Measurements from ENCODE around the gene C9orf78.

The C9orf78 gene

GRCh38 chr9:129835128-129835859 is at the start of gene C9orf78, which contains the start of gene USP20:
Gene C9orf78 (minus strand): TSS chr9:129835275. CDS start chr9:129835221, 54 bp downstream.
Gene USP20 (plus strand): TSS chr9:129835458. CDS start chr9:129852556, 17,098 bp downstream.
- DNase-seq = peak; percentile 93

GRCh38 chr9:129884220-129885017 is 49.3 kb upstream of the C9orf78 start:
- DNase-seq = peak; percentile 75

- DNase-seq = no peak
Measured at GRCh38 chr9:129881547-129882324, 46.7 kb upstream of the C9orf78 start.

GRCh38 chr9:129880654-129881546 is 45.8 kb upstream of the C9orf78 start:
- DNase-seq = no peak

GRCh38 chr9:129879991-129880653 is 45.0 kb upstream of the C9orf78 start:
- no peak for DNase-seq

- no peak for DNase-seq
Measured at GRCh38 chr9:129879103-129879699, 44.1 kb upstream of the C9orf78 start.

- no peak for DNase-seq
Measured at GRCh38 chr9:129878291-129878690, 43.2 kb upstream of the C9orf78 start.

- DNase-seq = no peak
Measured at GRCh38 chr9:129876815-129877214, 41.7 kb upstream of the C9orf78 start.

GRCh38 chr9:129875687-129876395 is 40.8 kb upstream of the C9orf78 start:
- DNase-seq = no peak

GRCh38 chr9:129875181-129875611 is 40.1 kb upstream of the C9orf78 start:
- DNase-seq = no peak

GRCh38 chr9:129874261-129875101 is 39.4 kb upstream of the C9orf78 start:
- DNase-seq = no peak

- DNase-seq = no peak
Measured at GRCh38 chr9:129873563-129874190, 38.6 kb upstream of the C9orf78 start.

GRCh38 chr9:129871046-129871445 is 36.0 kb upstream of the C9orf78 start:
- DNase-seq = no peak

GRCh38 chr9:129869585-129870501 is 34.8 kb upstream of the C9orf78 start:
- DNase-seq = no peak

- DNase-seq = no peak
Measured at GRCh38 chr9:129868872-129869486, 33.9 kb upstream of the C9orf78 start.

- no peak for DNase-seq
Measured at GRCh38 chr9:129868023-129868871, 33.2 kb upstream of the C9orf78 start.
